AG04449 (cell line): ENCODE data around the gene CMYA5.

Experiments used
- CTCF ChIA-PET: fragments of 350-600 bp; formaldehyde crosslinking; extraction: SDS; loops from one replicate; lab custom pipeline; 2021; ENCODE audit warnings: antibody characterized with exemption; lab: Yijun Ruan, JAX
- POLR2A ChIA-PET: fragments of 400-600, 350-600 bp; formaldehyde crosslinking; extraction: SDS; loops from one replicate; lab custom pipeline; 2020; ENCODE audit warnings: antibody characterized with exemption, inconsistent platforms; lab: Yijun Ruan, JAX
- DNase-seq: peaks from one replicate; pipeline ENCODE4 v3.0.0-alpha.2; 2010; ENCODE audit warnings: low read depth, low spot score
- H3K4me3 ChIP-seq: 2 replicates; pipeline ENCODE4 v1.5.1; 2011; ENCODE audit warnings: low read depth, mild to moderate bottlenecking, control low read depth, low read length
- TF ChIP-seq, protein P1 (sequence below): IDR thresholded peaks from one replicate; pipeline ENCODE4 v1.5.1; 2011; ENCODE audit warnings: mild to moderate bottlenecking, moderate library complexity, low read length, control low read depth, inconsistent platforms; ENCODE audit not compliant: insufficient read depth; ENCODE audit errors: missing control alignments

CMYA5 gene

DNA sequence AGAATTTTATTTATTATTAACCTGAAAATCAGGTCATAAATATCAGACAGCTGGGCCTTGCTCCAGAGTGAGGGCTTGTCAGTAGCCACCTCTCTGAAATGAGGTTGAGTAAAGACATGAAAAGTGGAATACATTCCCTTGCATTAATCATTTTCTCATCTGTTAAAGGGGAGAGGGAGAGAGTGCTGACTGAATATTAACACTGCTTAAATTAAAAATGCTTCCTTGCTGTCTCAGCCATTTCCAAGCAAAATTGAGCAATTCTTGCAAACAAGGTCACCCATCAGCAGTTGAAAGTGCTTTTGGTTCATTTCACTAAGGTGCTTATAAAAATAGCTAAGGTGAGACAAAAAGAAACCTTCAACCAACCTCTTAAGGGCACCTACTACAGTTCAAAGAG, 102.8 kb downstream of the CMYA5 start:
- POLR2A ChIA-PET = no interaction called here
- TF ChIP-seq, protein P1, sequence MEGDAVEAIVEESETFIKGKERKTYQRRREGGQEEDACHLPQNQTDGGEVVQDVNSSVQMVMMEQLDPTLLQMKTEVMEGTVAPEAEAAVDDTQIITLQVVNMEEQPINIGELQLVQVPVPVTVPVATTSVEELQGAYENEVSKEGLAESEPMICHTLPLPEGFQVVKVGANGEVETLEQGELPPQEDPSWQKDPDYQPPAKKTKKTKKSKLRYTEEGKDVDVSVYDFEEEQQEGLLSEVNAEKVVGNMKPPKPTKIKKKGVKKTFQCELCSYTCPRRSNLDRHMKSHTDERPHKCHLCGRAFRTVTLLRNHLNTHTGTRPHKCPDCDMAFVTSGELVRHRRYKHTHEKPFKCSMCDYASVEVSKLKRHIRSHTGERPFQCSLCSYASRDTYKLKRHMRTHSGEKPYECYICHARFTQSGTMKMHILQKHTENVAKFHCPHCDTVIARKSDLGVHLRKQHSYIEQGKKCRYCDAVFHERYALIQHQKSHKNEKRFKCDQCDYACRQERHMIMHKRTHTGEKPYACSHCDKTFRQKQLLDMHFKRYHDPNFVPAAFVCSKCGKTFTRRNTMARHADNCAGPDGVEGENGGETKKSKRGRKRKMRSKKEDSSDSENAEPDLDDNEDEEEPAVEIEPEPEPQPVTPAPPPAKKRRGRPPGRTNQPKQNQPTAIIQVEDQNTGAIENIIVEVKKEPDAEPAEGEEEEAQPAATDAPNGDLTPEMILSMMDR = no peak

DNA sequence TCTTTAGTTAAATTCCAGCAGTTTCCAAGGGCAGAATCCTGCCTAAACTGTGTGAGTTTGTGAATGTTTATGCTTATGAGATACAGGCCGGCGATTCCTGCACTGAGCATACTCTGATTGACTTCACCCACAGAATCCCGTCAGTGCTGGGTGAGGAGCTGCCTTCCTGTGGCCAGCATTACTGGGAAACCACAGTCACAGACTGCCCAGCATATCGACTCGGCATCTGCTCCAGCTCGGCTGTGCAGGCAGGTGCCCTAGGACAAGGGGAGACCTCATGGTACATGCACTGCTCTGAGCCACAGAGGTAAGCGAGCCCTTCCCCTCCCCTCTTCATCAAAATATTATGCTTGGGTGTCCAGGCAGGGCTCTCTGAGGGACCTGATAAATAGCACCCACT, 103.7 kb downstream of the CMYA5 start:
- CTCF ChIA-PET = interaction anchor here (0.6 kb wide), 1 partner anchor 16 kb away, joined by 3 read pairs; no protein-coding TSS in a partner anchor
- POLR2A ChIA-PET = no interaction called here
- H3K4me3 ChIP-seq = no peak overlapping the region
- TF ChIP-seq, protein P1 = no peak
- no peak for DNase-seq

More for the DNA sequence above, 102.8 kb downstream of the CMYA5 start:
- H3K4me3 ChIP-seq = no peak overlapping the region
- no peak for DNase-seq
- CTCF ChIA-PET = interaction anchor here (1.4 kb wide), 1 partner anchor 27 kb away, joined by 3 read pairs; no protein-coding TSS in a partner anchor

DNA sequence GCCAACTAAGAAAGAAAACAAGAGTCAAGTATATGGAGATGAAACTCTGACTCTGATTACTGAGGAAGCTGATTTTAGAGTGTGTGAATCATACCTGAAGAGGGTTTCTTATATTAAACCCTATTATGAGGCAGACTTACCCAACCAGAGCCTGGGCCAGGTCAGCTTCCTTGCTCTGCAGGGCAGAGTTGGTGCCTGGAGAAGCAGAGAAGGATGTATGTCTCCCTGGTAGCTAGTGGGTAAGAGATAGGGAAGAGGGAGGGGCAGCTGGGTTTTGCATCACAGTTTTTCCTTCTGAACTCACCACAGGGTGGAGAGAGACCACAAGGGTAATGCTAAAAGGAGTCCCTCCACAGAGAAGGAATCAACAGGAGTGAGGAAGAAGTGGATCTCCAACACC, 104.1 kb downstream of the CMYA5 start:
- POLR2A ChIA-PET = no interaction called here
- no peak overlapping the region for H3K4me3 ChIP-seq
- CTCF ChIA-PET = no interaction called here
- DNase-seq = no peak
- TF ChIP-seq, protein P1 = no peak

DNA sequence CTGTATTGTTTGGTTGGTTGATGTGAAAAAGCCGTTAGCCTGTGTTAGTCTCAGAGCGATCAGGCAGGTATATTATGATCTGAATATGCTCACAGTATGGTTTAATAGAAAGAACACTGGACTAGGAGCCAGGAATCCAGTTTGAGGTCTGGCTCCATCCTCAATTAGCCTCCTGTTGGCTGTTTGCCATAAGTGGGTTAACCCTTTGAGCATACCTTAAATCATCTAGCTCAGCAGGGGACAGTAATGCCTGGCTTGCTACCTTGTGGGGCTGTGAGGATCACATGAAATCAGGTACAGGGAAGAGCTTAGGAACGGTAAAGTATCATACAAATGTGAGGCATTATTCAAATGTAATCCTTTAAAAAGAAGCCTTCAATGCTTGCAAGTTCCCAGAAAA, 104.7 kb downstream of the CMYA5 start:
- CTCF ChIA-PET = no interaction called here
- DNase-seq = no peak

DNA sequence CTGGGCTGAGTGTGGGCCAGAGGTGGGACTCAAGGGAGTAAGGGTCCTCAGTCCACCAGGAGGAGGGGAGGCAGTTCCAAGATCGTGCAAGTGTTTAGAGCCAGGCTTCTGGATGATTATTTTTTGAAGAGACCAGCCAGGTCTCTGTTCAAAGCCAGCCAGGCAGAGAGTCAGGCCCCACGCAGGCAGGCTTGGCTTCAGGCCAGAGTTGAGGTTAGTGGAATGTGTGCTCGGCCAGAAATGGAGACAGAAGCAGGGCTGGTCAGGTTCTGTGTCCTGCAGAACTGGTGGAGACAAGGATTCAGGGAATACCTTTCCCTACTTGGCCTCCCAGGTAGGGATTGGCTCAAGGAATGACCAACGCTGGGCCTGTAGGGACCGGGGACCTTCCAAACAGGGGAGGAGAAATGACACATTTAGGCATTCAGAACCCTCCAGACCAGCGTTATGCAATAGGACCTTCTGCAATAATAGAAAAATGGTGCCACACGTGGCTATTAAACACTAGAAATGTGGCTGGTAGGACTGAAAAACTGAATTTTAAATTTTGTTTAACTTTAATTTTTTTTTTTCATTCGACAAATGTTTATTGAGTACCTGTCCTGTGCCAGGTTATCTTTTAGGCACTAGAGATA, 106.2 kb downstream of the CMYA5 start:
- POLR2A ChIA-PET = no interaction called here
- no peak overlapping the region for H3K4me3 ChIP-seq
- no peak for DNase-seq
- CTCF ChIA-PET = no interaction called here
- TF ChIP-seq, protein P1 = no peak

More for the DNA sequence above, 104.7 kb downstream of the CMYA5 start:
- no peak overlapping the region for H3K4me3 ChIP-seq
- TF ChIP-seq, protein P1 = no peak
- POLR2A ChIA-PET = no interaction called here

DNA sequence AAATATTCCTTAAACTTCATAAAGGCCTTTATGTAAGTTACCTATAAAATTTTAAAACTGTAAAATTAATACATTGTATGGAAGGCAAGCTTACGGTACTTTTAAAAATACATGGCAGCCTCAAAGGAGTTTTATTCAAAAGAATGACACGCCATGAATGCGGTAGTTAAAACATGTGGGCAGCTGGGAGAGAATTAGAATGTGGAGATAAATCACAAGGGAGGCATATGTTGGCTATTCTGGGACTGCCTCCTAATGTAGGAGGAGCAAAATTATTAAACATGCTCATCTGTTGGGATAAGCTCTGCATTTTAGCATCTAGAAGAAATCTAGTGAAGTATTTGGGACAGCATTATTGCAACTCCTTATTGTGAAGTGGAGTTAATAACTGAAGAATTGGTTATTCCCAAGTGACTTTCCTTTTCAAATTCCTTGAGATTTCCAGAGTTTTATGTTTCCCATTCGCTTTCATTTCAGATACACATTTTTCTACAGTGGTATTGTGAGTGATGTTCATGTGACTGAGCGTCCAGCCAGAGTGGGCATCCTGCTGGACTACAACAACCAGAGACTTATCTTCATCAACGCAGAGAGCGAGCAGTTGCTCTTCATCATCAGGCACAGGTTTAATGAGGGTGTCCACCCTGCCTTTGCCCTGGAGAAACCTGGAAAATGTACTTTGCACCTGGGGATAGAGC, 109.4 kb downstream of the CMYA5 start:
- no peak for DNase-seq
- H3K4me3 ChIP-seq = no peak overlapping the region
- CTCF ChIA-PET = interaction anchor here (1.5 kb wide), 1 partner anchor 28 kb away, joined by 4 read pairs; no protein-coding TSS in a partner anchor
- POLR2A ChIA-PET = no interaction called here
- TF ChIP-seq, protein P1 = no peak
